ENCODE results near the gene MCF2L2. TPM values are rescaled to one million over a fixed set of nuclear protein-coding genes. Genes with fewer than 3 reads are reported as not detected.

Gene MCF2L2
- total RNA-seq, 1 donor from 2014 or later, result 0.43 TPM

DNA sequence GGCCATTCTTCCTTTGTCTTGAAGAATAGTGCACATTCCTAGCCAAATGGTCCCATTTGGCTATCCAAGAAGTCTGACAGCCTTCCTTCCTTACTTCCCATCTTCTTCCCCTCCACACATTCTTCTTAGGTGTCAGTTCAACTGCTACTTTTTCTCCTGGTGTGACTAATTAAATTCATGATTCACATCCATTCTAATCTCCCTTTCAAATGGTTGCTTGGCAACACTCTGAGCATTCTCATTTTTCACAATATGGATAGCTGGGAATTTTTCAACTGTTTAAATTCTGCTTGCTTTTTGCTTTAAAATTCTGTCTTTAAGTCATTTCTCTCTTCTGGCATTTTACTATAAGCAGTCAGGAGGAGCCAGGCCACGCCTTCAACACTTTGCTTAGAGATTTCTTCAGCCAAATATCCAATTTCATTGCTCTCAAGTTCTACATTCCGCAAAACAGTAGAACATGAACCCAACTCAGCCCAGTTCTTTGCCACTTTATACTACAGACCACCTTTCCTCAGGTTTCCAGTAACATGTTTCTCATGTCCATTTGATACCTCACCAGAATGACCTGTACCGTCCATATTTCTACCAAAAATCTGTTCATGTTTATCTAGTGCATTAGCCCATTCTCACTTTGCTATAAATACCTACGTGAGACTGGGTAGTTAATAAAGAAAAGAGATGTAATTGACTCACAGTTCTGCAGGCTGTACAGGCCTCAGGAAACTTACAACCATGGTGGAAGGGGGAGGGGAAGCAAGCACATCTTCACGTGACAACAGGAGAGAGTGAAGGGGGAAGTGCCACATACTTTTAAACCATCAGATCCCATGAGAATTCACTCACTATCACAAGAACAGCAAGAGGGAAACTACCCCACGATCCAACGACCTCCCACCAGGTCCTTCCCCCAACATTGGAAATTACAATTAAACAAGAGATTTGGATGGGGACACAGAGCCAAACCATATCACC is 31.9 kb upstream of the MCF2L2 start:
- H3K4me1 Mint-ChIP-seq (ENCODE audit: low read depth), result peaks cover 2% of the 10 kb centered on the region
- H3K27me3 Mint-ChIP-seq, result no peaks in the 10 kb centered on the region
- TF ChIP-seq, protein P1, sequence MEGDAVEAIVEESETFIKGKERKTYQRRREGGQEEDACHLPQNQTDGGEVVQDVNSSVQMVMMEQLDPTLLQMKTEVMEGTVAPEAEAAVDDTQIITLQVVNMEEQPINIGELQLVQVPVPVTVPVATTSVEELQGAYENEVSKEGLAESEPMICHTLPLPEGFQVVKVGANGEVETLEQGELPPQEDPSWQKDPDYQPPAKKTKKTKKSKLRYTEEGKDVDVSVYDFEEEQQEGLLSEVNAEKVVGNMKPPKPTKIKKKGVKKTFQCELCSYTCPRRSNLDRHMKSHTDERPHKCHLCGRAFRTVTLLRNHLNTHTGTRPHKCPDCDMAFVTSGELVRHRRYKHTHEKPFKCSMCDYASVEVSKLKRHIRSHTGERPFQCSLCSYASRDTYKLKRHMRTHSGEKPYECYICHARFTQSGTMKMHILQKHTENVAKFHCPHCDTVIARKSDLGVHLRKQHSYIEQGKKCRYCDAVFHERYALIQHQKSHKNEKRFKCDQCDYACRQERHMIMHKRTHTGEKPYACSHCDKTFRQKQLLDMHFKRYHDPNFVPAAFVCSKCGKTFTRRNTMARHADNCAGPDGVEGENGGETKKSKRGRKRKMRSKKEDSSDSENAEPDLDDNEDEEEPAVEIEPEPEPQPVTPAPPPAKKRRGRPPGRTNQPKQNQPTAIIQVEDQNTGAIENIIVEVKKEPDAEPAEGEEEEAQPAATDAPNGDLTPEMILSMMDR (IDR thresholded peaks at IDR 0.05; ENCODE audit: unreplicated experiment), result no peak
- H3K9me3 Mint-ChIP-seq (ENCODE audit: low read depth), result no peaks in the 10 kb centered on the region
- H3K4me3 Mint-ChIP-seq (ENCODE audit: low read depth), result no peak overlapping the region
- no peak overlapping the region for H3K27ac Mint-ChIP-seq
- DNase-seq (ENCODE audit: low spot score, unreplicated experiment), result no peak
- H3K36me3 Mint-ChIP-seq (ENCODE audit: insufficient read depth), result peaks cover 2% of the 10 kb centered on the region

DNA sequence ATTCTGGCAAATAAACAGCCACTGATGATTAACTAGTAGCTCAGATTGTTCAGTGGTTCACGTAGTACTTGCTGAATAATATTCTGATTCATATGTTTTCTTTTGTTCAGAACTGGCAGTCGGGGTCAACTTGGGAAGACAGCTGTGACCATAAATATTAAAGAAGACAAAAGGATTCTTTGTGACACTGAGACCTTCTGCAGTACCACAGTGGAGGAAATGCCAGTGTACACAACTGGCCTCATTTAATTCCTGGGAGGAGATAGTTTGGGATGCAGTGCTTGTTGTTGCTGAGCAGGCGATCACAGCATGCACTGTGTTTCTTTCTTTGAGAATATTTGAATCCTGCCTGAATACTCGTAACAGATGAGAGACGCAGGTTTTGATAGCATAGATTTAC is 26.7 kb upstream of the MCF2L2 start:
- Mint-ChIP-seq H3K4me3 (ENCODE audit: low read depth) (no peak overlapping the region), H3K36me3 (ENCODE audit: insufficient read depth) (peaks cover 17% of the 10 kb centered on the region), H3K9me3 (ENCODE audit: low read depth) (no peaks in the 10 kb centered on the region), H3K27me3 (no peaks in the 10 kb centered on the region), H3K27ac (no peak overlapping the region), H3K4me1 (ENCODE audit: low read depth) (no peaks in the 10 kb centered on the region)
- no peak for DNase-seq (ENCODE audit: low spot score, unreplicated experiment)
- TF ChIP-seq, protein P1 (IDR thresholded peaks at IDR 0.05; ENCODE audit: unreplicated experiment), result no peak

DNA sequence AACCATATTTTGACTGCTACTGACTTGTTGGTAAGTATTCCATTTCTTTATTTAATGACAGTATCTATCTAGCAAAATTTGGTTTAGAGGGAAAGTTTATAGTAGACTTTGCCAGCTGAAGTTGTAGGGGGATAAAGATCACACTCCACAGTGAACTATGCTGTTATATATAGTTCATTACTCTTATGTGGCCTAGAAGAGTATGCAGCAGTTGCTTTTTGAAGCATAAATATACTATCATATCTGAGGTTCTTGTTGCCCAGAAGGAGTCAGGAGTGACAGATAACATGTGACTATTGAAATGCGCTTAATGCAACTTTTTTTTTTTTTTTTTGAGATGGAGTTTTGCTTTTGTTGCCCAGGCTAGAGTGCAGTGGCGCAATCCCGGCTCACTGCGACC is 25.6 kb upstream of the MCF2L2 start:
- H3K9me3 Mint-ChIP-seq (ENCODE audit: low read depth), result no peaks in the 10 kb centered on the region
- H3K4me3 Mint-ChIP-seq (ENCODE audit: low read depth), result no peak overlapping the region
- no peaks in the 10 kb centered on the region for H3K27me3 Mint-ChIP-seq
- TF ChIP-seq, protein P1 (IDR thresholded peaks at IDR 0.05; ENCODE audit: unreplicated experiment), result no peak
- H3K36me3 Mint-ChIP-seq (ENCODE audit: insufficient read depth), result peaks cover 17% of the 10 kb centered on the region
- no peak for DNase-seq (ENCODE audit: low spot score, unreplicated experiment)
- H3K4me1 Mint-ChIP-seq (ENCODE audit: low read depth), result peaks cover 7% of the 10 kb centered on the region
- no peak overlapping the region for H3K27ac Mint-ChIP-seq

DNA sequence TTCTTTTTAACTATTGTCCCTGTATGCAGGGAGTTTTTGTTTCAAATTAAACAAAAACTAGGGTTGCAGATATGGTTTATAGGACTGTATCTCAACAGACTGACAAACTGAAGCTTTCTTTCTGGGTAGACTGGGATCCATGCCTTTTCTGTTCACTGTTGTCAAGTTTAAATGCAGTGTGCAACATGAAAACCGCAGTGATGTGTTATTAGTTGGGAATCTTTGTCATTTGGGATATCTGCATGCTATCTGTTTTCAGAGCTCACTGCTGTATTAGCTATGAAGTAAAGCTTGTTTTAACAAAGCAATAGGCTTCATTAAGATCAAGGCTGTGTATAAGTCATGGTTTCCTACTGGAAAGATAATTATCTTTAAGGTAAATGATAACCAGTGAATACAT is 21.4 kb upstream of the MCF2L2 start:
- H3K27me3 Mint-ChIP-seq, result no peaks in the 10 kb centered on the region
- no peaks in the 10 kb centered on the region for H3K9me3 Mint-ChIP-seq (ENCODE audit: low read depth)
- no peak overlapping the region for H3K4me3 Mint-ChIP-seq (ENCODE audit: low read depth)
- H3K27ac Mint-ChIP-seq, result no peak overlapping the region
- TF ChIP-seq, protein P1 (IDR thresholded peaks at IDR 0.05; ENCODE audit: unreplicated experiment), result no peak
- no peak for DNase-seq (ENCODE audit: low spot score, unreplicated experiment)
- peaks cover 9% of the 10 kb centered on the region for H3K36me3 Mint-ChIP-seq (ENCODE audit: insufficient read depth)
- H3K4me1 Mint-ChIP-seq (ENCODE audit: low read depth), result peaks cover 17% of the 10 kb centered on the region

DNA sequence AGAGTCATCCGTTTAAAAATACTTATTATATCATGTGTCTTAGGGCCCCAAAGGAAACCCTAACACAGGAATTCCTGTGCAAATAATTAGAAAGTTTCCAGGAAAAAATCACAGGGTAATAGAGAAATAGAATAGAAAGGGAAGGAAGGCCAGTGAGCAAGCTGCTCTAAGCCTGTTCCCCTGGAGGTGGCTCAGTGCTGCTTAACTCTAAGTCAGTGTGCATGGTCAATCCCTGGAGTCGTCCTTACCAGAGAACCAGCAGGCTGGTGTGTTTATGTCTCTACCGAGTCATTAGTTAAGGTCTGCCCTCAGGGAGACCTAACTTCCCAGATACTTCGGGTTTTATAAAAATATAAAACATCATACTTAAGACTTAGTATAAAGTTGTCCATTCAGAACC is 21.0 kb upstream of the MCF2L2 start:
- no peak for DNase-seq (ENCODE audit: low spot score, unreplicated experiment)
- TF ChIP-seq, protein P1 (IDR thresholded peaks at IDR 0.05; ENCODE audit: unreplicated experiment), result no peak
- peaks cover 17% of the 10 kb centered on the region for H3K4me1 Mint-ChIP-seq (ENCODE audit: low read depth)
- H3K27me3 Mint-ChIP-seq, result no peaks in the 10 kb centered on the region
- peak overlapping the region; percentile 97 for H3K4me3 Mint-ChIP-seq (ENCODE audit: low read depth)
- peaks cover 3% of the 10 kb centered on the region for H3K9me3 Mint-ChIP-seq (ENCODE audit: low read depth)
- H3K36me3 Mint-ChIP-seq (ENCODE audit: insufficient read depth), result peaks cover 9% of the 10 kb centered on the region
- peak overlapping the region; percentile 45 for H3K27ac Mint-ChIP-seq
